SK-N-SH (cell line): Measurements from ENCODE around the gene CIBAR2.

Experiments
- CHD2 ChIP-seq: fragments of 150-350 bp; IDR thresholded peaks from 2 replicates; pipeline ENCODE4 v1.6.1; 2018; ENCODE audit warnings: low read length; ENCODE audit not compliant: partially characterized antibody
- EP300 ChIP-seq, 2 experiments: IDR thresholded peaks; 2 replicates each; pipeline versions ENCODE4 v1.4.0 to v1.6.1; 2012; ENCODE audit warnings: borderline replicate concordance in 1 of 2, low read depth in 1 of 2, low read length in 1 of 2
- JUND ChIP-seq: IDR thresholded peaks from 2 replicates; pipeline ENCODE4 v1.4.0; 2012
- MXI1 ChIP-seq: IDR thresholded peaks from 2 replicates; pipeline ENCODE4 v1.6.1; 2012; ENCODE audit warnings: mild to moderate bottlenecking, low read depth, low read length, improper control_type of control experiment
- NFIC ChIP-seq: IDR thresholded peaks from 2 replicates; pipeline ENCODE4 v1.4.0; 2012; ENCODE audit warnings: borderline replicate concordance
- RAD21 ChIP-seq: IDR thresholded peaks from 2 replicates; pipeline ENCODE4 v1.6.1; 2012; ENCODE audit warnings: mild to moderate bottlenecking, low read length
- TF ChIP-seq, protein P1 (sequence below): IDR thresholded peaks from 2 replicates; pipeline ENCODE4 v1.6.1; 2012; ENCODE audit warnings: mild to moderate bottlenecking, low read depth, low read length, moderate library complexity
- TF ChIP-seq, protein P2 (sequence below): fragments of 200-600 bp; sonication (generic); IDR thresholded peaks from 2 replicates; pipeline ENCODE4 v1.6.1; 2017; ENCODE audit warnings: antibody characterized with exemption, mild to moderate bottlenecking, moderate library complexity
- TF ChIP-seq, protein P3 (sequence below): IDR thresholded peaks from 2 replicates; pipeline ENCODE4 v1.4.0; 2012; ENCODE audit warnings: low read depth

DNA sequence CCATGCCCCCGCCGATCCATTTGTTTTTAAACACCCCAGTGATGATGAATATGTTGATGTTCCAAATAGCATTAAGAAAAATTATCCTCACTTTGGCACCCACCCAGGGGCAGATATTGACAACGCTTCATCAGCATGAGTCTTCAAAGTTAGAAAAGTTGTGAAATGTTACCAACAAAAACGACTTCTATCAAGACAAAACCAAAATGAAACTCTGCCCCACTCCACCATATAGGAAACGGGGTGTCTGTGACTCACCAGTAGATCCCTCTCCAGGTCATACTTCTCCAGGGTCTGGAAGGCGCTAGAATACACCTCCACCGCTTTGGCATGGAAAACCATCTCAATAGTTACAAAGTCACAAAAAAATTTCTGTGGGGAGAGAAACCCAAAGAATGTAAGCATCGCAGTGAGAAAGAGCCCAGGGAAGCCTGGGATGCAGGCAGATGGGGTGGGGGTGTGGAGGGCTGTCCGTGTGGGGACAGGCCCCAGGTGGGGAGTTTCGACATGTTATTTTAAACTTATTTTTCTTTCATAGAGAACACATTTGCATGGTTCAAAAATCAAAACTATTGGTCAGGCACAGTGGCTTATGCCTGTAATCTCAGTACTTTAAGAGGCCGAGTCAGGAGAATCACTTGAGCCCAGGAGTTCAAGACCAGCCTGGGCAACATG is 10.2 kb downstream of the CIBAR2 start:
- TF ChIP-seq NFIC = no peak
- TF ChIP-seq, protein P1, sequence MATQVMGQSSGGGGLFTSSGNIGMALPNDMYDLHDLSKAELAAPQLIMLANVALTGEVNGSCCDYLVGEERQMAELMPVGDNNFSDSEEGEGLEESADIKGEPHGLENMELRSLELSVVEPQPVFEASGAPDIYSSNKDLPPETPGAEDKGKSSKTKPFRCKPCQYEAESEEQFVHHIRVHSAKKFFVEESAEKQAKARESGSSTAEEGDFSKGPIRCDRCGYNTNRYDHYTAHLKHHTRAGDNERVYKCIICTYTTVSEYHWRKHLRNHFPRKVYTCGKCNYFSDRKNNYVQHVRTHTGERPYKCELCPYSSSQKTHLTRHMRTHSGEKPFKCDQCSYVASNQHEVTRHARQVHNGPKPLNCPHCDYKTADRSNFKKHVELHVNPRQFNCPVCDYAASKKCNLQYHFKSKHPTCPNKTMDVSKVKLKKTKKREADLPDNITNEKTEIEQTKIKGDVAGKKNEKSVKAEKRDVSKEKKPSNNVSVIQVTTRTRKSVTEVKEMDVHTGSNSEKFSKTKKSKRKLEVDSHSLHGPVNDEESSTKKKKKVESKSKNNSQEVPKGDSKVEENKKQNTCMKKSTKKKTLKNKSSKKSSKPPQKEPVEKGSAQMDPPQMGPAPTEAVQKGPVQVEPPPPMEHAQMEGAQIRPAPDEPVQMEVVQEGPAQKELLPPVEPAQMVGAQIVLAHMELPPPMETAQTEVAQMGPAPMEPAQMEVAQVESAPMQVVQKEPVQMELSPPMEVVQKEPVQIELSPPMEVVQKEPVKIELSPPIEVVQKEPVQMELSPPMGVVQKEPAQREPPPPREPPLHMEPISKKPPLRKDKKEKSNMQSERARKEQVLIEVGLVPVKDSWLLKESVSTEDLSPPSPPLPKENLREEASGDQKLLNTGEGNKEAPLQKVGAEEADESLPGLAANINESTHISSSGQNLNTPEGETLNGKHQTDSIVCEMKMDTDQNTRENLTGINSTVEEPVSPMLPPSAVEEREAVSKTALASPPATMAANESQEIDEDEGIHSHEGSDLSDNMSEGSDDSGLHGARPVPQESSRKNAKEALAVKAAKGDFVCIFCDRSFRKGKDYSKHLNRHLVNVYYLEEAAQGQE = no peak
- TF ChIP-seq, protein P2, sequence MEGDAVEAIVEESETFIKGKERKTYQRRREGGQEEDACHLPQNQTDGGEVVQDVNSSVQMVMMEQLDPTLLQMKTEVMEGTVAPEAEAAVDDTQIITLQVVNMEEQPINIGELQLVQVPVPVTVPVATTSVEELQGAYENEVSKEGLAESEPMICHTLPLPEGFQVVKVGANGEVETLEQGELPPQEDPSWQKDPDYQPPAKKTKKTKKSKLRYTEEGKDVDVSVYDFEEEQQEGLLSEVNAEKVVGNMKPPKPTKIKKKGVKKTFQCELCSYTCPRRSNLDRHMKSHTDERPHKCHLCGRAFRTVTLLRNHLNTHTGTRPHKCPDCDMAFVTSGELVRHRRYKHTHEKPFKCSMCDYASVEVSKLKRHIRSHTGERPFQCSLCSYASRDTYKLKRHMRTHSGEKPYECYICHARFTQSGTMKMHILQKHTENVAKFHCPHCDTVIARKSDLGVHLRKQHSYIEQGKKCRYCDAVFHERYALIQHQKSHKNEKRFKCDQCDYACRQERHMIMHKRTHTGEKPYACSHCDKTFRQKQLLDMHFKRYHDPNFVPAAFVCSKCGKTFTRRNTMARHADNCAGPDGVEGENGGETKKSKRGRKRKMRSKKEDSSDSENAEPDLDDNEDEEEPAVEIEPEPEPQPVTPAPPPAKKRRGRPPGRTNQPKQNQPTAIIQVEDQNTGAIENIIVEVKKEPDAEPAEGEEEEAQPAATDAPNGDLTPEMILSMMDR = no peak
- TF ChIP-seq RAD21 = no peak
- no peak for TF ChIP-seq EP300 (IDR thresholded peaks at IDR 0.05; ENCODE audit: borderline replicate concordance in 1 of 2, low read depth in 1 of 2, low read length in 1 of 2)
- TF ChIP-seq JUND = no peak
- TF ChIP-seq MXI1 = no peak
- TF ChIP-seq, protein P3, sequence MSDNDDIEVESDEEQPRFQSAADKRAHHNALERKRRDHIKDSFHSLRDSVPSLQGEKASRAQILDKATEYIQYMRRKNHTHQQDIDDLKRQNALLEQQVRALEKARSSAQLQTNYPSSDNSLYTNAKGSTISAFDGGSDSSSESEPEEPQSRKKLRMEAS = no peak
- TF ChIP-seq CHD2 = no peak
